Activated CD4-positive, CD25-positive, alpha-beta regulatory T cell treated with anti-CD3 and anti-CD28 coated beads, Interleukin-2, amount 50 U/mL, for 24 hours (primary cell): Measurements from ENCODE around the gene GEMIN2.
"Not testable (repeated sequence)": the region's sequence is repeated elsewhere in the genome, so short reads cannot be mapped to it uniquely, and the experiment has no call there.

Experiments
- ATAC-seq, 2 donors: fragments of 150-1000 bp; cut with Tn5 transposase; one replicate each; pipeline ENCODE4 v1.10.0; 2021; ENCODE audit warnings: mild to moderate bottlenecking in 1 of 2, moderate library complexity in 1 of 2

Gene GEMIN2

DNA sequence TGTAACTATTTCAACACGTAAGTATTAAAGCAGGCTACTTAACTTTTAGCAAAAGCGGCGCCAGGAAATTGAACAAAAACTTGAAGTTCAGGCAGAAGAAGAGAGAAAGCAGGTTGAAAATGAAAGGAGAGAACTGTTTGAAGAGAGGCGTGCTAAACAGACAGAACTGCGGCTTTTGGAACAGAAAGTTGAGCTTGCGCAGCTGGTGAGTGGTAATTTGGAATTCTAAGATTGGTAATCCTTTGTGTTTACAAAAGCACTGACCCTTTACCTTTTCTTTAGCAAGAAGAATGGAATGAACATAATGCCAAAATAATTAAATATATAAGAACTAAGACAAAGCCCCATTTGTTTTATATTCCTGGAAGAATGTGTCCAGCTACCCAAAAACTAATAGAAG lies 64.9 kb downstream of the GEMIN2 start:
- ATAC-seq, result no peak

DNA sequence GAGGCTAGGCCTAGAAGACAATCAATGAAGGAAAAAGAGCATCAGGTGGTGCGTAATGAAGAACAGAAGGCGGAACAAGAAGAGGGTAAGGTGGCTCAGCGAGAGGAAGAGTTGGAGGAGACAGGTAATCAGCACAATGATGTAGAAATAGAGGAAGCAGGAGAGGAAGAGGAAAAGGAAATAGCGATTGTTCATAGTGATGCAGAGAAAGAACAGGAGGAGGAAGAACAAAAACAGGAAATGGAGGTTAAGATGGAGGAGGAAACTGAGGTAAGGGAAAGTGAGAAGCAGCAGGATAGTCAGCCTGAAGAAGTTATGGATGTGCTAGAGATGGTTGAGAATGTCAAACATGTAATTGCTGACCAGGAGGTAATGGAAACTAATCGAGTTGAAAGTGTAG lies 66.4 kb downstream of the GEMIN2 start:
- ATAC-seq, result no peak

DNA sequence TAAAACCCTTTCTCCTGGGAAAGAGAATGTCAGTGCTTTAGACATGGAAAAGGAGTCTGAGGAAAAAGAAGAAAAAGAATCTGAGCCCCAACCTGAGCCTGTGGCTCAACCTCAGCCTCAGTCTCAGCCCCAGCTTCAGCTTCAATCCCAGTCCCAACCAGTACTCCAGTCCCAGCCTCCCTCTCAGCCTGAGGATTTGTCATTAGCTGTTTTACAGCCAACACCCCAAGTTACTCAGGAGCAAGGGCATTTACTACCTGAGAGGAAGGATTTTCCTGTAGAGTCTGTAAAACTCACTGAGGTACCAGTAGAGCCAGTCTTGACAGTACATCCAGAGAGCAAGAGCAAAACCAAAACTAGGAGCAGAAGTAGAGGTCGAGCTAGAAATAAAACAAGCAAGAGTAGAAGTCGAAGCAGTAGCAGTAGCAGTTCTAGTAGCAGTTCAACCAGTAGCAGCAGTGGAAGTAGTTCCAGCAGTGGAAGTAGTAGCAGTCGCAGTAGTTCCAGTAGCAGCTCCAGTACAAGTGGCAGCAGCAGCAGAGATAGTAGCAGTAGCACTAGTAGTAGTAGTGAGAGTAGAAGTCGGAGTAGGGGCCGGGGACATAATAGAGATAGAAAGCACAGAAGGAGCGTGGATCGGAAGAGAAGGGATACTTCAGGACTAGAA lies 67.0 kb downstream of the GEMIN2 start:
- ATAC-seq, result peak in 1 of 2 donors; percentile 10

DNA sequence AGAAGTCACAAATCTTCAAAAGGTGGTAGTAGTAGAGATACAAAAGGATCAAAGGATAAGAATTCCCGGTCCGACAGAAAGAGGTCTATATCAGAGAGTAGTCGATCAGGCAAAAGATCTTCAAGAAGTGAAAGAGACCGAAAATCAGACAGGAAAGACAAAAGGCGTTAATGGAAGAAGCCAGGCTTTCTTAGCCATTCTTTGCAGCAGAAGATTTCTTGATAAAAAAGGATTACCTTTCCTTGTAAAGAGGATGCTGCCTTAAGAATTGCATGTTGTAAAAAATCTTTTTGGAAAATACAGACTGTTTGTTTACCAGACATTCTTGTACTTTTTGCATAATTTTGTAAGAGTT lies 67.5 kb downstream of the GEMIN2 start:
- ATAC-seq, result no peak

DNA sequence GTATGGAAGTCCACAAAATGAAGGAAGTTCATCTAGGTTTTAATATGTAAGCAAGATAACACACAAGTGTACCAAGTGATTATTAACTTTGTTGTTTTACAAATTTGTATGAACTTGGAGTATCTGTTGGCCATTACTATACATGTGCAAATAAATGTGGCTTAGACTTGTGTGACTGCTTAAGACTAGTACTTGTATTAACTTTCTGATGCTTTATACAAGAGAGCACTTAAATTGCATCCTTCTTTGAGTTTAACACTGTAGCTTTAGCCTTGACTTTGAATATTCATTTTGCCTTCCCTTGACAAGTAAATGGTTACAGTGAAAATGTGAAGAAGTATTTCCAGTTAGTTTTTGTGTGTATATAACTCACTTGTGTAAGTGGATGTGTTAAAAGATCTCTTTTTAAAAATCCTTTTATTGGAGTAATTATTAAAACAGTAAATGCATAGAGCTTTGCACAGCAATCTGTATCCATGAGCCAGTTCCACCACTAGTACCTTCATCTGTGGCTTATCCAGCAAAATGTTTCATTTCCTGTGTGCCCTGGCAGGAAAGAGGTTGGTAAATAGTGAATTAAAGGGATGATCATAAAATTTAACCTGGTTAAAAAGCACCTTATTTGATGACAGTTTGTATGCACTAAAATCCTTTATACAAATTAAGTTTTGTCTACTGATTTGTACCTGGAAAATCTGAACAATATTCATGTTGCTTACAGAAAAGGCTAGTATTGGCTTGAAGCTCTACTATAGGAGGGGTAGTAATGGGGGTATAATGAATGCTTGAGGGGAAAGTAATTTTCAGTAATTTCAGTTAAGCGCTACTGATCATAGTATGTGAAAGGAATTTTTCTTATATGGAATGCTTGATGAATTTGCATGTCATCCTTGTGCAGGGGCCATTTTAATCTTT lies 68.9 kb downstream of the GEMIN2 start:
- no peak for ATAC-seq

DNA sequence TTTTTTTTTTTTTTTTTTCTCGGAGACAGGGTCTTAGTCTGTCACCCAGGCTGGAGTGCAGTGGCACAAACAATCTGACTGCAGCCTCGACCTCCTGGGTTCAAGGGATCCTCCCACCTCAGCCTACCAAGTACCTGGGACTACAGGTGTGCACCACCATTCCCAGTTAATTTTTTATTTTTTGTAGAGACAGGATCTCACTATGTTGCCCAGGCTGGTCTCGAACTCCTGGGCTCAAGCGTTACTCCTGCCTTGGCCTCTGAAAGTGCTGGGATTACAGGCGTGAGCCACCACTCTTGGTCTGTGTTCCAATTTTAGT lies 69.5 kb downstream of the GEMIN2 start:
- not testable (repeated sequence) for ATAC-seq

DNA sequence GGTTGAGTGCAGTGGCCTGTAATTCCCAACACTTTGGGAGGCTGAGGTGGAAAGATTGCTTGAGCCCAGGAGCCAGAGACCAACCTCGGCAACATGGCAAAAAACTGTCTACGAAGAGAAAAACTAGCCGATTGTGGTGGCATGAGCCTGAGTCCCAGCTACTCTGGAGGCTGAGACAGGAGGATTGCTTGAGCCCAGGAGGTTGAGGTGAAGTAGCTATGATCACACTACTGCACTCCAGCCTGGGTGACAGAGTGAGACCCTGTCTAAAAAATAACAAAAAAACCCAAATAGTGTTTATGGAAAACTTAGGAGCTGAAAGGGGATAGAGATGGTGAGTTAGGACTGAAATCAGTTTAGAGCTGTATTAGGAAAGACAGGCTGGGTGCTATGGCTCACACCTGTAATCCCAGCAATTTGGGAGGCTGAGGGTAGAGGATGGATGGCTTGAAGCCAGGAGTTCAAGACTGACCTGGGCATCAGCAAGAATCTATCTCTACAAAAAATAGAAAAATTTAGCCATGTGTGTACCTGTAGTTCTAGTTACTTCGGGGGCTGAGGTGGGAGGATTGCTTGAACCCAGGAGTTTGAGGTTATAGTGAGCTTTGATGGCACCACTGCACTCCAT lies 70.6 kb downstream of the GEMIN2 start:
- ATAC-seq, result no peak

DNA sequence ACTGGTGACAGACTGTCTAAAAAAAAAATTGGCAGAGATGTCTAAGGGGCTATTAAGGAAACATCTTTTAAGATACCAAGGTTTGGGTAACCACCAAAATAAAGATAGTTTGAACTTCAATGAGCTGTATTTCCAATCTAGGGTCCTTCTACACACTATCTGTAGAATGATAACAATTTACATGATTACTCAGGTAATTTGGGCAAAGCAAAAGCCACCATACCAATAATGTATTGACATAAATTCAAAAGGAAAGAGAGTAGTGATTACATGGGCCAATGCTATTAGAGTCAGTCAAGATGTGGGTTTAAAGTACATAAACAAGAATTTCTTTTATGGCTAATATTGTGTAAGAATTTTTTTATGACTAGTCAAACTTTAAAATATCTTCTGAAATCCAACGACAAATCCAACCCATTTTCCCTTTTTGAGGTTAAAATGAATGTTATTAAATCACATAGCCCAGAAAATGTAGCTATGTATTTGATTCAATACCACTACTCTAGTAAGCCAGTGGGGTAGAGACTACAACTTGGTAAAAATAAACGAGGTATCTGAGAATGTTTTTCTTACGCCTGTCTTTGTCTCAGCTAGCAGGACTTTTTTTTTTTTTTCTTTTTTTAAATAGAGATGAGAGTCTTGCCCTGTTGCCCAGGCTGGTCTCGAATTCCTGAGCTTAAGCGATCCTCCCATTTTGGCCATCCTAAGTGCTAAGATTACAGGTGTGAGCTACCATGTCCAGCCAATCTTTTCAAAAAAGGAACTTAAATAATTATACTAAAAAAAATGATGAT lies 71.3 kb downstream of the GEMIN2 start:
- no peak for ATAC-seq
